Measurements from ENCODE around the gene ELP4.

DNA sequence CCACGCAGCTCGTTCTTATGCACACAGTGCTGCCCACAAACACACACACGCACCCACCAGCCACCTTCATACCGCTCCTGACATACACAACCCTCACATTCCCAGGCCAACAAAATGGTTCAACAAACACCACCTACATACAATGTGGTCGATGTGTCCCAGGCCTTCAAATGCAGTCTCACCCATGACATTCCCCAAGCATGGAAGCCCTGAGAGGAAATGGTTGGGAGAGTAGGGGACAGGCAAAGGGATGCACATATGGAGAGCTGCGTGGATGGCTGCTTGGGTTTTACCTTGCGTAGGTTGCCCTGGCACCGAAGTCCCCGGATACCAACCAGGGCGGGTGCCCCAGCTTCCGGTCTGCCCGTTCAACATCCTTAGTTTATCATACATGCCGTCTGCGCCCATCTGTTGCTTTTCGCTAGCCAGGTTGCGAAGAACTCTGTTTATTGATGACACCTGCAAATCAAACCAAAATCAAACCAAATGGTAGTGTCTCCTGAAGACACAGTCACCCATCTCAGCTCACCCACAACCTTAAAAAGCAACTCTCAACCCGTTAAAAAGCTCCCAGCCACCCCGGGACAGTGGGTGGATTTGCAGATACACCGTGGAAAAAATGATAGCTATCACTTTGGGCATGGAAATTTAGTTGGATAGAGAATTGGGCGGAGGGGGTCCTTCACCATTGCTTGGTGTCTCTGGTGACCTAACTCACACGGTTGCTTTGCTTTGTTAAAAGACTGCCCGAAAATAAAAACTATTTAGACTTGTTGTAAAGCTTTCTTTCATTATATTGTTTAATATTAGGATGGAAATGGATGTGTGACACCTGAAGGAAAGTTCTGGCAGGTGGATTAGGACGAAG, 291.1 kb downstream of the ELP4 start:
- TF ChIP-seq, protein P1, sequence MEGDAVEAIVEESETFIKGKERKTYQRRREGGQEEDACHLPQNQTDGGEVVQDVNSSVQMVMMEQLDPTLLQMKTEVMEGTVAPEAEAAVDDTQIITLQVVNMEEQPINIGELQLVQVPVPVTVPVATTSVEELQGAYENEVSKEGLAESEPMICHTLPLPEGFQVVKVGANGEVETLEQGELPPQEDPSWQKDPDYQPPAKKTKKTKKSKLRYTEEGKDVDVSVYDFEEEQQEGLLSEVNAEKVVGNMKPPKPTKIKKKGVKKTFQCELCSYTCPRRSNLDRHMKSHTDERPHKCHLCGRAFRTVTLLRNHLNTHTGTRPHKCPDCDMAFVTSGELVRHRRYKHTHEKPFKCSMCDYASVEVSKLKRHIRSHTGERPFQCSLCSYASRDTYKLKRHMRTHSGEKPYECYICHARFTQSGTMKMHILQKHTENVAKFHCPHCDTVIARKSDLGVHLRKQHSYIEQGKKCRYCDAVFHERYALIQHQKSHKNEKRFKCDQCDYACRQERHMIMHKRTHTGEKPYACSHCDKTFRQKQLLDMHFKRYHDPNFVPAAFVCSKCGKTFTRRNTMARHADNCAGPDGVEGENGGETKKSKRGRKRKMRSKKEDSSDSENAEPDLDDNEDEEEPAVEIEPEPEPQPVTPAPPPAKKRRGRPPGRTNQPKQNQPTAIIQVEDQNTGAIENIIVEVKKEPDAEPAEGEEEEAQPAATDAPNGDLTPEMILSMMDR (IDR thresholded peaks at IDR 0.05), result no peak
- TF ChIP-seq POLR2A (IDR thresholded peaks at IDR 0.05), result no peak
